ENCODE results near the gene RBMS1. TPM values are rescaled to one million over a fixed set of nuclear protein-coding genes. Genes with fewer than 3 reads are reported as not detected.
A peak's percentile ranks its signal among the peaks of the same experiment; 100 is the strongest.

The RBMS1 gene
- total and polyA plus RNA-seq, 2 of the 4 experiments (the other 2 are of a cell fraction), result 43.5 to 64.9 TPM

GRCh38 chr2:160379399-160379798 lies 114.2 kb downstream of the RBMS1 start:
- TF ChIP-seq MAFK (IDR thresholded peaks at IDR 0.05; ENCODE audit: low read depth, low read length) (no peak), CEBPB (IDR thresholded peaks at IDR 0.05; ENCODE audit: low read depth, low read length) (peak; percentile 98), ELK1 (IDR thresholded peaks at IDR 0.05; ENCODE audit: borderline replicate concordance, low read depth, low read length) (no peak), SMC3 (IDR thresholded peaks at IDR 0.05; ENCODE audit: low read depth, low read length) (peak; percentile 12; the same call in 1 of the 2 replicates), RAD21 (IDR thresholded peaks at IDR 0.05; ENCODE audit: low read length) (0 out of 2 replicates have a peak, but pooled peaks have one; percentile 4), RCOR1 (IDR thresholded peaks at IDR 0.05; ENCODE audit: insufficient replicate concordance, low read length) (no peak), CTCF (conservative IDR thresholded peaks at IDR 0.05; ENCODE audit: low read depth, low read length) (no peak), CHD1 (IDR thresholded peaks at IDR 0.05; ENCODE audit: low read depth, low read length) (no peak)
- no peak overlapping the region for H2BK15ac ChIP-seq (ENCODE audit: low read depth, low read length)
- no peak overlapping the region; the same call in 1 of the 2 replicates for H3K4ac ChIP-seq (ENCODE audit: low read depth, low read length)
- H3K18ac ChIP-seq (ENCODE audit: low read depth, low read length), result peak overlapping the region; percentile 97
- H4K8ac ChIP-seq (ENCODE audit: low read depth in 2 of 2, low read length in 2 of 2), result peak overlapping the region in 1 of 2 experiments; percentile 71; a peak in 1 of 4 replicates
- no peak overlapping the region for H3K14ac ChIP-seq (replicated peaks; ENCODE audit: low read depth, low read length)
- no peak overlapping the region for H2AFZ ChIP-seq (replicated peaks; ENCODE audit: low read length, poor library complexity)
- H3K23ac ChIP-seq (ENCODE audit: low read depth, low read length), result no peak overlapping the region
- H3K9me3 ChIP-seq (ENCODE audit: control insufficient read depth, insufficient read depth, low read length), result no peaks in the 10 kb centered on the region
- ATAC-seq (ENCODE audit: low read depth) (peak; percentile 57), DNase-seq (peak; percentile 96)
- no peaks in the 10 kb centered on the region for H3K27me3 ChIP-seq (ENCODE audit: control insufficient read depth, insufficient read depth, low read length)
- no peak overlapping the region for H2AK9ac ChIP-seq (replicated peaks; ENCODE audit: low read depth, low read length, poor library complexity)
- H3K4me2 ChIP-seq (ENCODE audit: low read depth, low read length), result peak overlapping the region; percentile 92
- peak overlapping the region; percentile 17; the same call in 1 of the 2 replicates for H2BK120ac ChIP-seq (ENCODE audit: low read depth, low read length)
- H4K5ac ChIP-seq (ENCODE audit: low read depth, low read length), result peak overlapping the region; percentile 22; the same call in 1 of the 2 replicates
- POLR2A ChIA-PET (ENCODE audit: unreplicated experiment), result no interaction called here
- H4K20me1 ChIP-seq (ENCODE audit: insufficient read depth, low read length), result peaks cover 63% of the 10 kb centered on the region; the same call in 1 of the 2 replicates
- dilution Hi-C loops (cut with HindIII; ENCODE audit: low sequenced_read_pairs, unreplicated experiment), result no loop called here
- H2AK5ac ChIP-seq (ENCODE audit: low read depth, low read length), result no peak overlapping the region
- peak overlapping the region; percentile 34; the same call in 1 of the 2 replicates for H2BK20ac ChIP-seq (ENCODE audit: low read depth, low read length)
- 0 out of 2 replicates have a peak overlapping the region, but pooled peaks have one; percentile 8 for H3K56ac ChIP-seq (ENCODE audit: extremely low read depth, insufficient read depth, low read length)
- in situ Hi-C loops (cut with MboI; ENCODE audit: low sequenced_read_pairs), result no loop called here
- peak overlapping the region; percentile 89 for H2BK5ac ChIP-seq (ENCODE audit: low read depth, low read length, poor library complexity, severe bottlenecking)
- intact Hi-C loops (cut with micrococcal nuclease), result no loop called here
- no CpG with 5 or more reads among the region's 3 CpGs for WGBS, 2 experiments (ENCODE audit: extremely low coverage in 2 of 2, insufficient read length in 1 of 2)
- CTCF ChIA-PET, result no interaction called here
- H3K4me1 ChIP-seq (ENCODE audit: control insufficient read depth, insufficient read depth, low read length), result peaks cover 39% of the 10 kb centered on the region
- H3K9me1 ChIP-seq (ENCODE audit: insufficient read depth, low read length), result peaks cover 33% of the 10 kb centered on the region
- H3K36me3 ChIP-seq (ENCODE audit: control insufficient read depth, insufficient read depth, low read length), result peaks cover 2% of the 10 kb centered on the region; the same call in 1 of the 2 replicates
- no peak overlapping the region for H3K9ac ChIP-seq (ENCODE audit: low read depth, low read length)
- H4K91ac ChIP-seq (ENCODE audit: insufficient read depth, low read depth, low read length), result no peak overlapping the region
- H3K27ac ChIP-seq (ENCODE audit: insufficient read depth, low read length), result peak overlapping the region; percentile 96
- peaks cover 13 to 60% of the 10 kb centered on the region in 2 experiments; a peak in 3 of 4 replicates for H3K79me1 ChIP-seq (ENCODE audit: low read depth in 1 of 2, low read length in 2 of 2)
- no peak overlapping the region for H3K4me3 ChIP-seq (ENCODE audit: insufficient read depth, low read depth, low read length)
- BruUV-seq (replicated peaks), result no TSS peak

Data from IMR-90 (cell line).